GM23248 (cell line): ENCODE data around the gene BCL7B.

ENCODE experiments used
- EZH2 ChIP-seq: fragments of 200-600 bp; sonication (generic); IDR thresholded peaks from 2 replicates; pipeline ENCODE4 v1.6.1; 2018; ENCODE audit warnings: antibody characterized with exemption, mild to moderate bottlenecking; ENCODE audit not compliant: insufficient read depth, poor library complexity, severe bottlenecking
- EZH2phosphoT487 ChIP-seq: fragments of 200-600 bp; sonication (generic); IDR thresholded peaks from 2 replicates; pipeline ENCODE4 v1.6.1; 2018; ENCODE audit warnings: antibody characterized with exemption, moderate library complexity, mild to moderate bottlenecking, low read depth; ENCODE audit not compliant: insufficient read depth

DNA sequence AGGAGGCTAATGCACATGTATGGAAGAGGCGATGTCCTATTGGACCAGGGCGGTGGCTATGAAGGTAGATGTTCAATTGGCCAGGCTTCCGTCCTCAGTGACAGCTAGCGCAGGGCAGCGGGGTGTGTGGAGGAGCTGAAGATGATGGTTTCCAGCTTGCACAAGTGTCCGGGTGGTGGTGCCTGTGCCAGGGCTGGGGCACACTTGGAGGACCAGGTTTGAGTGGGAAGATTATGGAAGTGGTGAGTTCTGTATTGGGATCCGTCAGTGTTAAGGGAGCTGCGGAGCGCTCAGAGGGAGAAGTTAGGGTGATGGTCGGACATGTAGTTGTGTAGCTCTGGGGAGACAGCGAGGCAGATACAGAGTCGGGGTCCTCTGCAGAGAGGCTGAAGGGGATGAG, 29.4 kb upstream of the BCL7B start:
- TF ChIP-seq EZH2phosphoT487 (no peak), EZH2 (no peak)
